ENCODE measurements around the gene KRT5. TPM values are rescaled to one million over a fixed set of nuclear protein-coding genes. Genes with fewer than 3 reads are reported as not detected.

KRT5 gene
- total and polyA plus RNA-seq, 2 donors (not counting 3 experiments of a cell fraction or from before 2014, with no cell fraction given) = 0.32 to 0.86 TPM

DNA sequence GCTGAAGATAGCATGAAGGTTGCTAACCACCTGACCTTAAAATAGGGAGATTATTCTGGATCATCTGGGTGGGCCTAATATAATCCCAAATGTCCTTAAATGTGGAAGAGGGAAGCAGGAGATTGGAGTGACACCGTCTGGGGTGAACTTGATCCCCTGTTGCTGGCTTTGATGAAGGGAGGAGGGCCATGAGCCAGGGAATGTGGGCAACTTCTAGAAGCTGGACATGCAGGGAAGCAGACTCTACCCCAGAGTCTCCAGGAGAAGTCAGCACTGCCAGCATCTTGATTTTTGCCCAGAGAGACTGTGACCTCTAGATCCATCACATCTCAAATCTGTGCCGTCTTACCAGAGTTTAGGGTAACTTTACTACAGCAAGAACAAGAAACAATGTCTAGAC lies 9.2 kb upstream of the KRT5 start:
- CTCF ChIA-PET = no interaction called here
- Histone ChIP-seq H3K27me3 (ENCODE audit: control insufficient read depth in 2 of 2, insufficient read depth in 2 of 2, low read length in 2 of 2) (no peaks in the 10 kb centered on the region), H3K4me2 (ENCODE audit: insufficient read depth, low read length) (no peak overlapping the region), H3K9me3 (replicated peaks; ENCODE audit: control insufficient read depth, insufficient read depth, low read length) (no peaks in the 10 kb centered on the region), H2AFZ (ENCODE audit: low read depth, low read length) (no peak overlapping the region), H4K20me1 (replicated peaks; ENCODE audit: control insufficient read depth, extremely low read depth, insufficient read depth, low read length) (no peaks in the 10 kb centered on the region), H3K27ac (ENCODE audit: insufficient read depth, low read depth, low read length) (no peak overlapping the region), H3K9ac (replicated peaks; ENCODE audit: extremely low read depth, insufficient read depth, low read length) (no peak overlapping the region), H3K4me3 (replicated peaks in 1 of 3; ENCODE audit: insufficient read depth in 1 of 3, low read depth in 1 of 3, low read length in 3 of 3) (no peak overlapping the region), H3K36me3 (ENCODE audit: control insufficient read depth in 2 of 2, extremely low read depth in 1 of 2, insufficient read depth in 2 of 2, low read length in 2 of 2) (no peaks in the 10 kb centered on the region), H3K79me2 (ENCODE audit: control insufficient read depth, insufficient read depth, low read length) (no peaks in the 10 kb centered on the region), H3K4me1 (ENCODE audit: control insufficient read depth, extremely low read depth, insufficient read depth, low read length) (no peaks in the 10 kb centered on the region), H3K9me1 (replicated peaks; ENCODE audit: control insufficient read depth, extremely low read depth, insufficient read depth, low read length) (no peaks in the 10 kb centered on the region)
- POLR2A ChIA-PET = no interaction called here
- FAIRE-seq (no peak), DNase-seq (ENCODE audit: low read depth, low spot score) (no peak)
- BruUV-seq (replicated peaks) = no TSS peak
- intact Hi-C loops (cut with micrococcal nuclease) (no loop called here), dilution Hi-C loops (cut with MboI; ENCODE audit: extremely low pct_ligation_motif_present, low sequenced_read_pairs) (no loop called here)
- TF ChIP-seq EZH2 (IDR thresholded peaks at IDR 0.05; ENCODE audit: borderline replicate concordance, low read depth, low read length, severe bottlenecking) = no peak
- no peak for TF ChIP-seq POLR2AphosphoS5 (IDR thresholded peaks at IDR 0.05; ENCODE audit: insufficient read depth, low read depth, low read length)
- no peak for TF ChIP-seq FOS (IDR thresholded peaks at IDR 0.05; ENCODE audit: borderline replicate concordance, insufficient read depth, low read length)
- TF ChIP-seq, protein P1, sequence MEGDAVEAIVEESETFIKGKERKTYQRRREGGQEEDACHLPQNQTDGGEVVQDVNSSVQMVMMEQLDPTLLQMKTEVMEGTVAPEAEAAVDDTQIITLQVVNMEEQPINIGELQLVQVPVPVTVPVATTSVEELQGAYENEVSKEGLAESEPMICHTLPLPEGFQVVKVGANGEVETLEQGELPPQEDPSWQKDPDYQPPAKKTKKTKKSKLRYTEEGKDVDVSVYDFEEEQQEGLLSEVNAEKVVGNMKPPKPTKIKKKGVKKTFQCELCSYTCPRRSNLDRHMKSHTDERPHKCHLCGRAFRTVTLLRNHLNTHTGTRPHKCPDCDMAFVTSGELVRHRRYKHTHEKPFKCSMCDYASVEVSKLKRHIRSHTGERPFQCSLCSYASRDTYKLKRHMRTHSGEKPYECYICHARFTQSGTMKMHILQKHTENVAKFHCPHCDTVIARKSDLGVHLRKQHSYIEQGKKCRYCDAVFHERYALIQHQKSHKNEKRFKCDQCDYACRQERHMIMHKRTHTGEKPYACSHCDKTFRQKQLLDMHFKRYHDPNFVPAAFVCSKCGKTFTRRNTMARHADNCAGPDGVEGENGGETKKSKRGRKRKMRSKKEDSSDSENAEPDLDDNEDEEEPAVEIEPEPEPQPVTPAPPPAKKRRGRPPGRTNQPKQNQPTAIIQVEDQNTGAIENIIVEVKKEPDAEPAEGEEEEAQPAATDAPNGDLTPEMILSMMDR (IDR thresholded peaks at IDR 0.05; ENCODE audit: extremely low read depth in 1 of 2, insufficient read depth in 1 of 2, low read depth in 1 of 2, low read length in 2 of 2) = no peak
- no peak for TF ChIP-seq POLR2A (IDR thresholded peaks at IDR 0.05; ENCODE audit: low read depth, low read length)
- no peak for TF ChIP-seq JUN (IDR thresholded peaks at IDR 0.05; ENCODE audit: borderline replicate concordance, insufficient read depth, insufficient read length, low read depth)
- TF ChIP-seq GATA2 (IDR thresholded peaks at IDR 0.05; ENCODE audit: insufficient read depth, insufficient read length, low read depth, low read length) = no peak
- TF ChIP-seq, protein P2, sequence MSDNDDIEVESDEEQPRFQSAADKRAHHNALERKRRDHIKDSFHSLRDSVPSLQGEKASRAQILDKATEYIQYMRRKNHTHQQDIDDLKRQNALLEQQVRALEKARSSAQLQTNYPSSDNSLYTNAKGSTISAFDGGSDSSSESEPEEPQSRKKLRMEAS (IDR thresholded peaks at IDR 0.05; ENCODE audit: insufficient read depth, insufficient read length) = no peak
- TF ChIP-seq MYC (IDR thresholded peaks at IDR 0.05; ENCODE audit: low read depth, low read length) = no peak
